Cardiac septum (tissue), 1 donor: ENCODE measurements around the gene CD276. TPM values are rescaled to one million over a fixed set of nuclear protein-coding genes. Genes with fewer than 3 reads are reported as not detected.
"Not testable (repeated sequence)": the region's sequence is repeated elsewhere in the genome, so short reads cannot be mapped to it uniquely, and the experiment has no call there.

ENCODE experiments used
- DNase-seq: peaks from one replicate; pipeline ENCODE4 v3.0.0-alpha.2; 2020; ENCODE audit warnings: low spot score
- intact Hi-C: fragments of 100-400 bp; cut with DNase I; formaldehyde crosslinking; loops from one replicate; pipeline ENCODE4 v1.14.0; 2022
- total RNA-seq: library from RNA; stranded (reverse); fragmentation: NEBNext Ultra II Directional; extraction: Animal tissue kit (Norgen Biotek cat#: 25700); gene quantifications from one replicate; pipeline ENCODE4 v1.2.1, GENCODE V29; 2021
- donor health status: DM: no; HTN: no; CAD: no.

Gene CD276
- total RNA-seq, 1 donor from 2014 or later = 40.6 TPM

DNA sequence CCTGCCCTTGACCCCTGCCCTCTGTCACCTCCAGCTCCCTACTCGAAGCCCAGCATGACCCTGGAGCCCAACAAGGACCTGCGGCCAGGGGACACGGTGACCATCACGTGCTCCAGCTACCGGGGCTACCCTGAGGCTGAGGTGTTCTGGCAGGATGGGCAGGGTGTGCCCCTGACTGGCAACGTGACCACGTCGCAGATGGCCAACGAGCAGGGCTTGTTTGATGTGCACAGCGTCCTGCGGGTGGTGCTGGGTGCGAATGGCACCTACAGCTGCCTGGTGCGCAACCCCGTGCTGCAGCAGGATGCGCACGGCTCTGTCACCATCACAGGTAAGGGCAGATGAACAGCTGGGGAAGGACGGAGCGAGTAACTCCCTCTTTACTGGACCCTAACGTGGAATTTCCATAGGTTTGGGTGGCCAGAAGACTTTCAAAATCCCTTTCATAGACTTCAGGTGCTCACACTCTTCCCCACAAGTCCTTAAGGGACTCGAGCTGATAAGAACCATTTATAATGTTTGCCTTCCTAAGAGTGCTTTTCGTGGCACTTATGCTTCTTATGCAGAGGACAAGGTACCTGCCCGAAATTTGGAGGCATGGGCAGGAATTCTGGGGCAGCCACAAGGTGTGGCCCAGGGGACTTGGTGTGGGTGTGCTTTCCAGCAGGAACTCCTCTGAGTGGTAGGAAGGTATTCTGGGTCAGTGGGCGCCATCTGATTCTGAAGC lies 20.1 kb downstream of the CD276 start:
- intact Hi-C loops = loop anchor here (5.0 to 10.0 kb wide), 2 partner anchors 142 to 380 kb away; no protein-coding TSS in a partner anchor
- not testable (repeated sequence) for DNase-seq

DNA sequence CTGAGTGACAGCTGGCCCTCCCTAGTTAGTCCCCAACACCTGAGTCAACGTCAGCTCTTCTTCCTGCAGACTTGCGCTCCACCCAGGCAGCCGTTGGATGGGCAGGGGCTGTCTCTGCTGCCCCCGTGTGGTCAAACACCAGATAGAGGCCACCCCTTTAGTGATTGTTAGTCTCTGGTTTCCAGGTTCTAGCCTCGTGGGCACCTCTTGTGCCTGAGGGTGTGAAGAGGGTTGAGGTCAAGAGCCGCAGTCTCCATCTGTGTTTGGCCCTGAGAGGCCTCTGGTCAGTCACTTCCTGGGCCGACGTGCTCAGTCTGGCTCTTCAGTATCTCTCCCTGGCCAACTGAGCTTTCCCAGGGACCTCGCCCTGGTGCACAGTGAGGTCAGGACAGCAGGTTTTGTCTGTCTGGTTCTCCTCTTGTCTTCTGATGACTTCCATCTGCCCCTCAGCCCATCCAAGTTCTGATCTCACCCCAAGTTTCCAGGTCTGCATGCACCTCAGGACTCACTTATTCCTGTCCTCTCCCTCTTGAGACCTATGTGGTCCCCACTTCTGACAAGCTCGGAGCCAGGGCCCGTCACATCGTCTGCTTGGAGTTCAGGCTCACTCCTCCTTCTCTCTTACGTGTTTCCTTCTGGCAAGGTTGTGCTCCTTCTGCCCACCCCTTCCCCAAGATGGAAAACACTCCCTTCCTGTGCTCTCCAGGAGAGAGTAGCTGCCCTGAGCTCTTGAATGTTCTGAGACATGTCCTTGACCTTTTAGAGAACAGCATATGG lies 20.9 kb downstream of the CD276 start:
- peak; percentile 86 for DNase-seq
- intact Hi-C loops = loop anchor here (5.0 to 10.0 kb wide), 2 partner anchors 143 to 380 kb away; no protein-coding TSS in a partner anchor

DNA sequence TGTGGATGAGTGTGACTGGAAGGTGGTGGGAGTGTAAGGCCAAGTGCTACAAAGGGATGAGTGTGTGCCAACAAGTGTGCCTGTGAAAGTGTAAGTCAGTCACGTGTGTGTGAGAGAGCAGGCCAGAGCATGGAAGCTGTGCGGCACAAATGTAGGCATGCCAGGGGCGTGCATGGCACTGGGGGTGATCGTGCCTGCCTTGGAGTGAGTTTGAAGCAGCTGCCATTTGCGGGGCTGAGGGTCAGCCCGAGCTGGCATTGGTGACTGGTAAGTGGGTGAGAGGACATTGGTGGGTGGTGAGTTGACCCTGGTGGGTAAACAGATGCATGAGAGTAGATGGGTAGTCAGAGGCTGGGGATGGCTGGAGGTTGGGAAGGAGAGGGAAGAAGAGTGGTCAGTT lies 24.5 kb downstream of the CD276 start:
- no peak for DNase-seq

DNA sequence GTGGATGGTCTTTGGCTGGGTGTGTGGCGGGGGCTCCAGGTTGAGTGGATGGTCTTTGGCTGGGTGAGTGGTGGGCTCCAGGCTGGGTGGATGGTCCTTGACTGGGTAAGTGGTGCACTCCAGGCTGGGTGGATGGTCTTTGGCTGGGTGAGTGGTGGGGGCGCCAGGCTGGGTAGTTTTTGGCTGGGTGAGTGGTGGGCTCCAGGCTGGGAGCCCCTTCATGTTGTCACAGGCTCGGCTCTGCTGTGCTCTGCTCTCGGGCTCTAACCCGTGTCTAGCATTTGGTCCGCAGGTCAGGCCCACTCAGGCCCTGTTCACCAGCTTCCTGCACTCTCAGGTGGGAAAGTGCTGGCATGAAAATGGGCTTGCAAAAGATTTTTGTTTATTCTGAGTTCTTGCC lies 25.1 kb downstream of the CD276 start:
- DNase-seq = no peak
- intact Hi-C loops = loop anchor here (10.0 kb wide), 1 partner anchor 384 kb away; no protein-coding TSS in a partner anchor

More for the DNA sequence above, 24.5 kb downstream of the CD276 start:
- intact Hi-C loops = loop anchor here (10.0 kb wide), 1 partner anchor 384 kb away; no protein-coding TSS in a partner anchor

DNA sequence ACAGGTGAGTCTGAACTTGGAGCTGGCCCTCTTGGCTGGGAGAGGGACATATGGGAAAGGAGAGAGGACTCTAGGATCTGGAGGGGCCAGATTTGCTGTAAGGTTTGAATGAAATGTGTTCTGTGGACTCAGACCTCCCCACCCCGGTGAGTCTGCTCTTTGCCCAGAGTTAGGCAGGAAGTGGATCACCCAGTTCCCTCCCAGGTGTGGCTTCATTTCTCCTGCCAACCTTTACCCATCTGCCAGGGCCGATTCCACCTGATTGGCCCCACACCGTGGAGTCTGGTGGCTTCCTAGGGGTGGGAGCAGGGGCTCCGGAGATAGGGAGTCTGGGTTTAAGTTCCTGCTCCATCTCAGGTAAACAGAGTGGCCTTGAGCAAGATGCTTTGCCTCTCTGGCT lies 25.5 kb downstream of the CD276 start:
- intact Hi-C loops = loop anchor here (5.0 to 10.0 kb wide), 2 partner anchors 198 to 385 kb away; no protein-coding TSS in a partner anchor
- DNase-seq = no peak

DNA sequence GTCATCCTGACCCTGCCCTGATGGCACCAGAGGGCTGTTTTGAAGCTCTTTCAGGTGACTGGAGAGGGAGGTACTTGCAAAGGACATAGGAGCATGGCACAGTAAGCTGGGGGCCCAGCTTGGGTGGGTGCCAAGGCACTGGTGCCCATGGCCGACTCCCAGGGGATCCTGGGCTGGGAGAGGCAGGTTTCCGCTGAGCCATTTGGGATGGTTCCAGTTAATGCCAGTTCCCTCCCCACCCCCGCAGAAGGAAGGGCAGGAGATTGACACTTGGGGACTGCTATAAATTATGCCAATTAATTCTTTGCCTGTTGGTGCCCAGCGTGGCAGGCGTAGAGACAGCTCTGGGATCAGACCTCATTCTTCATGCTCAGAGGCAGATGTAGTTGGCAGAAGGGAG lies 26.1 kb downstream of the CD276 start:
- intact Hi-C loops = loop anchor here (5.0 kb wide), 1 partner anchor 197 kb away; no protein-coding TSS in a partner anchor
- no peak for DNase-seq

DNA sequence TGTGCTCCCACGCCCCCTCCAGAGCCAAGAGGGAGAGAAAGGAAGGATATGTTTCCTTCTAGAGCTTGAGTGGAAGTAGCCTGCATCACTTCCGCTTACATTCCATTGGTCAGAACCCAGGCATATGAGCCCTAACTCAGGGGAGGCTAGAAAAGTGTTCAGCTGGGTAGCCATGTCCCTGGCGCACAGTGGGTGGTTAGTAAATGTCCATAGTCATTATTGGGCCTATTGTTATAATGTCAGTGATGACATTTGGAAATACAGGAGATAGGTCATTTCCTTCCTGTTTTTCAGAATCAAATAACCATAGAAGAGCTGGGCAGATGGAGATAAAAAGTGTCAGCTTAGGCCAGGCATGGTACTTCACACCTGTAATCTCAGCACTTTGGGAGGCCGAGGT lies 27.3 kb downstream of the CD276 start:
- intact Hi-C loops = loop anchor here (5.0 kb wide), 1 partner anchor 196 kb away; no protein-coding TSS in a partner anchor
- DNase-seq = no peak

DNA sequence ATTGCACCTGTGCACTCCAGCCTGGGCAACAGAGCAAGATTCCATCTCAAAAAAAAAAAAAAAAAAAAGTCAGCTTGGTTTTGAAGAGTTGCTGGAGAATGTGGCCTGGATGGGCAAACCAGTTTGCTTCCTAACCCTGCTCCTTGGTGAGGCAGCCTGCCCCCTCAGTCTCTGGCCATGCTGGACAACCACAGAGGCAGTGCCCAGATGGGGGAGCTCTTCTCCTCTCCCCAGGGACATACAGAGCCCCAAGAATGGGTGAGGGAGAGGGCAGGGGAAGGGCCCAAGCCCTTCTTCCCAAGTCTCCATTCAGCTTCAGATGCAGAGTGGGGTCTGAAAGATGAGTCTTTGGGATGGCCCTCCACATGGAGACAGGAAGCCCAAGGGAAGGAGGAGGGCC lies 27.9 kb downstream of the CD276 start:
- intact Hi-C loops = loop anchor here (5.0 kb wide), 1 partner anchor 195 kb away; no protein-coding TSS in a partner anchor
- DNase-seq = no peak

DNA sequence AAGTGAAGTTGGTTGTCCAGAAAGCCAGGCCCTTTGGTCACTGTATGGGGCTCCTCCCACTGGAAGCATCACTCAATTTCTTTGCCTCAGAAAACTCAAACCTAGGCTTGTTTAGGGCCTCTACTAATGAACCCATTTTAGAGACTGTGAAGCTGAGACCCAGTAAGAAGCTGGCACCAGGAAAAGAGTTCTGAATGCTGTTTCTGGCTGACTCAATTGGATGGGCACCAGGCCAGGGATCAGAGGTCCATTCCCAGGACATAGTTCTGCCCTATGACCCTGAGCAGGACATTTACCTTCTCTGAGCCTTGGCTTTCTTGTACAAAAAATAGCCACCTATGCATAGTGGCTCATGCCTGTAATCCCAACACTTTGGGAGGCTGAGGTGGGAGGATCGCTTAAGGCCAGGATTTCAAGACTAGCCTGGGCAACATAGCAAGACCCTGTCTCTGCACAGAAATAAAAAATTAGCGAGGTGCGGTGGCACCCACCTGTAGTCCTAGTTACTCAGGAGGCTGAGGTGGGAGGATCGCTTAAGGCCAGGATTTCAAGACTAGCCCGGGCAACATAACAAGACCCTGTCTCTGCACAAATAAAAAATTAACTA lies 30.6 kb downstream of the CD276 start:
- intact Hi-C loops = loop anchor here (5.0 kb wide), 2 partner anchors 88 to 193 kb away; no protein-coding TSS in a partner anchor
- no peak for DNase-seq

DNA sequence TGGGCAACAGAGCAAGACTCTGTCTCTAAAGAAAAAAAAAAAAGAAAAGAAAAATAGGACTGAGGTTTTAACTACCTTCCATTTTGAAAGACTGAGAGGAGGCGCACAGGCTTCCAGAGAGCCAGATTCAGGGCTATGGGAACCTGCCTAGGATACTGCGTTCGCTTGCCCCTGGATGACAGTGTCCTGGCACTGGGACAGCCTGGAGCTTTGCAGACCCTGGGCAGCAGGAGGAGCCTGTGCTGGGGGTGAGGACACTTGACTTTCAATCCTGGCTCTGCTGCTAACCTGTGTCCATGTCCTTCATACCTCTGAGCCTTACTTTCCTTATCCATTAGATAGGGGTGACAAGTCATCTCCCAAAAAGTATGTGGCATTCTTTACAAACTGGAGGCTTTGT lies 31.2 kb downstream of the CD276 start:
- intact Hi-C loops = loop anchor here (5.0 kb wide), 1 partner anchor 87 kb away; no protein-coding TSS in a partner anchor
- no peak for DNase-seq

DNA sequence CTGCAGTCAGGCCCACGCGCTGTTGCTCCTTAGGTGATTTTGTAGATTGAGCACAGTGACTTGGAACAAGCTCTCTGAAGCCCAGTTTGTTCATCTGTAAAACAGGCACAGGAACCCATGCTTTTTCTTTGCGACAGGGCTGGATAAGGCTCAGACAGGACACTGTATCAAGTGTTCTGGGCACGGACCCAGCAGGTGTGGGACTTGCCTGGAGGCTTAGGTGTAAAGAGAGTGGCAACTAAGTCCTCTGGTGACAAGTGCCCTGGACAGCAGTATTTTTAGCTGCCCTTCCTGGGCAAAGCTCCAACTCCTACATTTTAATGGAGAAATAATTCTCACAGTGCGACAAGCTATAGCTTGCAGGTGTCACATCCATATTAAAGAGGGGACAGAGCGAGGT lies 32.2 kb downstream of the CD276 start:
- intact Hi-C loops = loop anchor here (5.0 kb wide), 1 partner anchor 86 kb away; no protein-coding TSS in a partner anchor
- DNase-seq = peak; percentile 84

DNA sequence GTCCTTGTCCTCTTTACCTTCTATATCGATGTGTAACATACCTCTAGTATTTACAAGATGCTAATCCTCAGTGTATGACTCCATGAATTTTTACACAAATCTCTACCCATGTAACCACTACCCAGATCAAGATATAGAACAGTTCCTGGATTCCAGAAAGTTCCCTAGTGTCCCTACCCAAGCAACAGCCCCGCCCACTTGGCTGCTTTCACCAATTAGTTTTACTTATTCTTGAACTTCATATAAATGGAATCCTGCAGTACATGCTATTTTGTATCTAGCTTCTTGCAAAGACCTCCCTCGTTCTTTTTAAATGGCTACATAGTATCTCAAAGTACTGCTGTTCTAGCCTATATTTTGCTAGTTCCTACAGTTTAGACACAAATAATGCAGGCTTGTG lies 33.0 kb downstream of the CD276 start:
- no peak for DNase-seq
- intact Hi-C loops = loop anchor here (5.0 kb wide), 1 partner anchor 85 kb away; no protein-coding TSS in a partner anchor

DNA sequence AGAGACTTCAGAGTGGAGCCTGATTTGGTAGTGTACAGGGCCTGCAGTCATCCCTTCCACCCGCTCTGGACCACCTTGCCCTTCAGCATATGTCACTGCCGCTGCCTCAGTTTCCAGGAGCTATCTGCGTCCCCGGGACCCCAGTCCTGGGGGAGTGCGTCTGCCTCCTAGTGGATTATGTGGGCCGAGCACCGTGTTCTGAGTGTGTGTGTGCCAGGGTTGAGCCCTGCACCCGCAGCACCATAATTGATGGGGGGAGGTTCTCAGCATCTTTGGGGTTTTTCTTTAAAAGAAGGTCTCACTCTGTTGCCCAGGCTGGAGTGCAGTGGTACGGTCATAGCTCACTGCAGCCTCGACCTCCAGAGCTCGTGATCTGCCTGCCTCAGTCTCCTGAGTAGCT lies 33.6 kb downstream of the CD276 start:
- no peak for DNase-seq
- intact Hi-C loops = loop anchor here (5.0 kb wide), 1 partner anchor 84 kb away; no protein-coding TSS in a partner anchor

DNA sequence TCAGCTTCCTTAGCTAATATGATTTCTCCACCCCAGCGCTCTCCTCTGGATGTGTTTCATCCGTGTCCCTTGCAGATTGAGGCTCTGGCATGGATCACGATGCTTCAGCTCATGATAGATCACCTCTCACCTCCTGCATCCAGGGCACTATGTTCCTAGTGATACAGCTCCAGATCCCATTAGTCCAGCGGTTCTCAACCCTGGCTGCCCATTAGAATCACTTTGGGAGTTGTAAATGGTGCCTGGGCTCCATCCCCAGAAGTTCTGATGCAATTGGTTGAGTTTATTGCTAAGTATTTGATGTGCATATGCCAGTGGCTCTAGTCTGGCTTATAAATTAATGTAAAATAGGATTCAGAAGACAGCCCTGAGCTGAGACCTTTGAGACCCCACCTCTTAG lies 34.5 kb downstream of the CD276 start:
- intact Hi-C loops = loop anchor here (5.0 kb wide), 1 partner anchor 84 kb away; no protein-coding TSS in a partner anchor
- no peak for DNase-seq

DNA sequence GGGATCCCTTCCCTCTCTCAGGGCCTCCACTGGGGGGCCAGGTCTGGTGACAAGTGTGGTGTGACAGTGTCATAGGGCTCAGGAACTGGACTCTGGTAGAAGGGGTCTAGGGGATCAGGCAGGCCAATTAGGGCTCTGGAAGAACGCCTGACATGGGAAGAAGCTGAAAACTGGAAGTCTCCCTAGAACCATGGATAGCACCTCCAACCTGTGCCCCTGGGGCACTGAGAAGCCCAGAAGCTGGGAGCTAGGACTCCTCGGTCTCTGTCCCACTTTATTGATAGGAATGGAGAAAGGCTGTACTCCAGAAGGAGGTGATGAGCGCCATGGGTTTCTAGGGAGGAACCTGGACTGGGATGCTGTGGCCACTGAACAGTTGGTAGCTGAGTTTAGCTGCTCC lies 38.2 kb downstream of the CD276 start:
- no peak for DNase-seq
- intact Hi-C loops = no loop called here

DNA sequence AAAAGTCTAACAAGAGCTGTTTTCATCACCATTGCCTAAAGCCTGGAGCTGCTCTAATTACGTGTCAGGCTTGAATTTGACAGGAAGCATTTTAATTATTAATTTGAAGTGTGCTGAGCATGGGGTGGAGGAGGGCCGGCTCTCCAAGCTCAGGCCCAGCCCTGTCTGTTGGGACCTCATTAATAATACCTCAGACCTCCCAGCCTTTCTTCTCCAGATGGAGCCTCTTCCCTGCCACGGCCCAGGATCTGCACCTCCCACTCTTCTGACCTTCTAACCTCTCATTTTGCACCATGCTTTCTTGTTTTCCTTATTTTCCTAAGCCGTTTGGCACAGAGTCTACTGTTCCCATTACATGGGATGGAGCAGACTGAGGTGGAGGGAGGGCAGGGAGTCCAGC lies 39.0 kb downstream of the CD276 start:
- DNase-seq = no peak
- intact Hi-C loops = no loop called here

DNA sequence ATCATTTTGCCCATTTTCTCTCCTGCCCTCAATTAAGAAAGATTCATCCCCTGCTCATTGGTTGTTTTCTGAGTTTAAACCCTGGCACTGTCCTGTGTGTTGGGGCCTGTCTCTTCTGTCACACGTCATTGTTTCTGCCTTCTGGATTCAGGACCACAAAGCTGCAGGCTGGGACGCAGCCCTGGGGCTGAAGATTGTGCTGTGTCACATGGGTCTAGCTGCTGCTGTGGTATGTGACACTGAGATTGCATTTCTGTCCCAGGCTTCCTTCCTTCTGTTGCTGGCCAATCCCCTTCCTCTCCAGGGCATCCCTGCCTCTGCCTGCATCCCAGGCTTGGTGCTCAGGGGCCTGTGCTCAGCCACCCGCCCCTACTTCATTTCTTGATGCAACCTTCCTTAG lies 40.0 kb downstream of the CD276 start:
- DNase-seq = no peak
- intact Hi-C loops = no loop called here

DNA sequence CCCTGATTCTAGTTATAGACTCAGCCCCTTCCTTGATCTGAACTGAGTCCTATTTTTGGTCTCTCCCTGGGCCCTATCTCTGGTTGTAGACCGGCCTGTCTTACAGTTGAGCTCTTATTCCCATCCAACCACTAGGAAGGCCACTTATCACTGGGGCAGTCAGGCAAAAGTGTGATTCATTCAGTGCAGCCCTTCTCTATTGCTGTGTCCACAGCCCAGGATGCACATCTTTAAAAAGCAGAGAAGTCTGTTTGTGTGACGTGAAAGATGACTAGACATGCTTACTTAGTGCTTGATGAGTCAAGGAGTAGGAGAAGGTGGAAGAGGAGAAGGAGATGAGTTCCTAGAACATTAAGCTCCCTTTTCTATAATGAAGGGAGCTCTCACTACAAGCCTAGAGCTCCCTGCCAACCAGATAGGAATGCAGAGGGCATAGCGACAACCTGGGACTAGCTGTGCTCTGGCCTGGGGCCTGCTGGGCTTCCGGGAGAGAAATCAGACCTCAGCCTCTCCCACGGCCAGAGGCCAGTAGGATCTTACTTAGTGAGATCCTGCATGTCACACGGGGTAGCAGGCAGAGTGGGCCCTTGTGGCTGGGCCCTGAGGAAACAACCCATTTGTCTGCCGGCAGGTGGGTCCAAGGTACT lies 43.3 kb downstream of the CD276 start:
- intact Hi-C loops = no loop called here
- DNase-seq = no peak

DNA sequence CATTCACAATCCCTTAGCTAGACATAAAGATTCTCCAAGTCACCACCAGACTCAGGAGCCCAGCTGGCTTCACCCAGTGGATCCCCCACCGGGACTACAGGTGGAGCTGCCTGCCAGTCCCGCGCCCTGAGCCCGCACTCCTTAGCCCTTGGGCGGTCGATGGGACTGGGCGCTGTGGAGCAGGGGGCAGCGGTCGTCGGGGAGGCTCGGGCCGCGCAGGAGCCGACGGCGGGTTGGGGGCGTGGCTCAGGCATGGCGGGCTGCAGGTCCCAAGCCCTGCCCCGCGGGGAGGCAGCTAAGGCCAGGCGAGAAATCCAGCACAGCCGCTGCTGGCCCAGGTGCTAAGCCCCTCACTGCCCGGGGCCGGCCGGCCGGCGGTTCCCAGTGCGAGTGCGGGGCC lies 47.9 kb downstream of the CD276 start:
- DNase-seq, intact Hi-C loops: not testable (repeated sequence)
